ENCODE measurements around the gene TSKU.

DNA sequence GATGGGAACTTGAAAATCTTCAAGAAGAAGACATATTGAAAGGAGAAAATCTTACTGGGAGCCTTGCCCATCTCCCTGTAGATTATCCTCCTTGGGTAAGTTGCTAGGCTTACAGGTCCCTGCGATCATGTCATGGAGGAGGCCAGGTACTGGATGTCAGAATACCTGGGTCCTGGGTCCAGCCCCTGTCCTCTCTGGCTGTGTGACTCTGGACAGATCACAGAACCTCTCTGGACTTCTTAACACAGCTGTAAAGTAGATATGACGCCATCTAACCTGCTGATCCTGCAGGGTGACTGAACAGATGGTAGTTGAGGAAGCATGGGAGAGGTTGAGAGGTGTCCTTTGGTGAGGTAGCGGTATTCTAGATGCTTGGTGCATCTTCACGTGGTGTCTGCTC lies 4.1 kb downstream of the TSKU start:
- no peak for TF ChIP-seq CTCF (conservative IDR thresholded peaks at IDR 0.05)
- no peak for TF ChIP-seq ZFX (IDR thresholded peaks at IDR 0.05)
